HG02852 (cell line): ENCODE data around the gene PPOX.

Source experiments
- ATAC-seq: cut with Tn5 transposase; IDR thresholded peaks from one replicate; pipeline ENCODE4 v1.9.1; 2021; ENCODE audit warnings: mild to moderate bottlenecking, moderate library complexity; ENCODE audit not compliant: unreplicated experiment

PPOX gene

DNA sequence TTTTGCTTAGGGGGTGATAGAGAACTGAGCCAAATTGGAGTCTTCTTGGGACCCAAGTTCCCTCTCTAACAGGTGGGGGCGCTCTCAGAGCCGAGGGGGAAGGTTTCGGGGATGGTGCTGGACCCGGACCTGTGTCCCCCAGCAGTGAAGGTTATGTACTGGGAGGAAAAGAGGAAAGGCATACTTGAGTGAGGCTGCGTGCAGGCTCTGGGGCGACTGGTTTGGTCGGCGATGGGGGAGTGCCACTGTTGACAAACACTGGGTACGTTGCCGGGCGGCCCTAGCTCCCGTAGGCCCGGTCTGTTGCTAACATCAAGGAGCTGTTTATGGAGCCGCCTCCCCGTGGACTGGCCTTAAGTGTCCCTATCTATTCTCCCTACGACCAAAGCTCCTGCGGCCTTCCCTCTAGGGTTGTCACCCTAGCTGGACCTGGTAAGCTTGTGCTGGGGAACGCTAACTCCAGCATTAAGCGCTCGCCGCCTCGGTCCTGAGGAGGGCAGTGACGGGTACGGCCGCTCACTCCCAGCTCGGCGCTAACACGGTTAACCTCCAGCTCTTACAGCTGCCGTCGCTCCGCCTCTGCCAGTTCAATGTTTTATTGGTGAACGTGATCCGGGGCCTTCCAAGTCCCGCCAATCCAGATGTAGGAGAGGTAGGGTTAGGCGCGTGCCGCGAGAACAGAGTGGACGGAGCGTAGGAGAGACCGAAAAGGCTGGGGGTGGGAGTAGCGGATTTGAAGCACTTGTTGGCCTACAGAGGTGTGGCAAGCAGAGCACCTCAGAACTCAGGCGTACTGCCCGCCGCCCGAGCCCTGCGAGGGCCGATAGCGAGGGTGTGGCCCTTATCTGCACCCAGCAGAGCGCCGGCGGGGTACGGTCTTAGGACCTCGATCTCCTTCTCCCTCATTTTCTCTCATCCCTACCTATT is at the start of gene PPOX:
TSS of gene PPOX (plus strand) at position 685 of the 927 bp plus-strand sequence. CDS start 422 bp downstream, outside the sequence.
- ATAC-seq, result peak; percentile 96

GRCh38 chr1:161117759-161118581 is 48.3 kb upstream of the PPOX start, which contains the start of the genes NIT1 and PFDN2:
Gene NIT1 (plus strand): TSS chr1:161118105. CDS start chr1:161118177, 72 bp downstream.
Gene PFDN2 (minus strand): TSS chr1:161118037. CDS start chr1:161118026, 11 bp downstream.
- ATAC-seq, result peak; percentile 77

DNA sequence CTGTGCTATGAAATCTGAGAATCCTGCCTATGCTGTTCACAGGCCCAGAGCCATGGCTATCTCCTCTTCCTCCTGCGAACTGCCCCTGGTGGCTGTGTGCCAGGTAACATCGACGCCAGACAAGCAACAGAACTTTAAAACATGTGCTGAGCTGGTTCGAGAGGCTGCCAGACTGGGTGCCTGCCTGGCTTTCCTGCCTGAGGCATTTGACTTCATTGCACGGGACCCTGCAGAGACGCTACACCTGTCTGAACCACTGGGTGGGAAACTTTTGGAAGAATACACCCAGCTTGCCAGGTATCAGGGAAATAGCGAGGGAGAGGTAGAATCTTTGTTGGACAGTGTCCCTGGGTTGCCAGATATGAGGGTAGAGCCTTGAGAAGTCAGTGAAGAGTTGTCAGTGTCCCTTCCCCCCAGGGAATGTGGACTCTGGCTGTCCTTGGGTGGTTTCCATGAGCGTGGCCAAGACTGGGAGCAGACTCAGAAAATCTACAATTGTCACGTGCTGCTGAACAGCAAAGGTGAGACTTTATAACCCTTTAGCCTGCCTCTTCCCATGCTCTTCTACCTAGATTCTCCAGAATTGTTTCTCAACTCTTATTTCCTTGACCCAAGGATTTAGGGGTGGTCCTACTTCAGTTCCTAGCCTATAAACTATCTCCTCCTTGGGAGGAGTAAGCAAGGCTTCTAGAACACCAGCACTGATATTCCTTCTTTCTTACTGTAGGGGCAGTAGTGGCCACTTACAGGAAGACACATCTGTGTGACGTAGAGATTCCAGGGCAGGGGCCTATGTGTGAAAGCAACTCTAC is 46.9 kb upstream of the PPOX start:
- ATAC-seq, result peak; percentile 42

GRCh38 chr1:161121042-161121650 is 45.1 kb upstream of the PPOX start:
- ATAC-seq, result no peak

- no peak for ATAC-seq
These were observed 44.4 kb upstream of the PPOX start for GRCh38 chr1:161121834-161122233.

DNA sequence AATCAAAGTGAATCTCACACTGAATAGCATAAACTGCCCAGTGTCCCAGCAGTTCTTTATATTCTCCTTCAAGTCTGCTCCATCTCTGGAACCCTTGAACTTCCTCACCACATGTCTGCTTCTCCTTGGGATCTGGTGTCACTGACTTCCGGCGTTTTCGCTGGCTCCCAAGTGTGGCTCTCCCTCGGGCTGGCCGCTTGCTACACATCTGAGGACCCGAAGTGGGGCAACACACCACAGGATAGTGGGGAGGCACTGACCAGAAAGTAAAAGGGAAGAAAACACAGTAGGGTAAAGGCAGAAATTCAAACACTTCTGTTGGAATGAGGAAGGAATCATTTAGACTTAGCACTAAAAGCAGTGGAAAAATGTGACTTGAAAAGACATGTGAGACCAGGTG is 43.3 kb upstream of the PPOX start:
- ATAC-seq, result no peak

GRCh38 chr1:161127649-161128048 is 38.6 kb upstream of the PPOX start:
- no peak for ATAC-seq

DNA sequence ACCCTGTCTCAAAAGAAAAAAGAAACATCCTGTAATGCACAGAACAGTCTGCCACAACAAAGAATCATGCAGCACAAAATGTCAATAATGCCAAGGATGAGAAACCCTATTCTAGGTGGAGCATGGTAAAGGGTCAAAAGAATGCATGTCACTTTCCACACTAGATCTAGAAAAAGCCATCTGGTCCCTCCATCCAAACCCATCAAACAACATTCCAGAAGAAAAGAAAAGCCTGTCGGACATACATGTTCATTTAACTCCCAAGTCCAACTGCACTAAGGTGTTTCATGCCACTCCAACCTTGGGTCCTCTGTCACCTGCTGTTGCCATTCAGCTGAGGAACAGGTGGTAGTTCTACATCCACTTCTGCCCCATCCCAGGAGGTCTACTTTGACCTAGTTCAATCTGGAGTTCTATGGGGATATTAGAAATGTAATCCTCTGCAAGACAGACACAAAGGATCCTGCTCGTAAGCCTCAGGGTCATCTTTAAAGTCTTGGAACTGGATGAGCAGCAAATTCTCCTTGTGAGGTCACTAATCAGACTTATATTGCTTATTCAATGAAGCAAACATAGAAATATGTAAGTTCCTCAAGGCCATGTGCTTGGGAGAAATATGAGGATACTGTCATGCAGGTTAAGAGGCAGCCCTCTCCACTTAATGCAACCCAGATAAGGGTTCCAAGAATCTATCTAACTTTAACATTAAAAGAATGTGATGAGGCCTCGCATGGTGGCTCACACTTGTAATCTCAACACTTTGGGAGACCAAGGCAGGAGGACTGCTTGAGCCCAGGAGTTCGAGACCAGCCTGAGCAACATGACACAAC is 37.4 kb upstream of the PPOX start:
- no peak for ATAC-seq

DNA sequence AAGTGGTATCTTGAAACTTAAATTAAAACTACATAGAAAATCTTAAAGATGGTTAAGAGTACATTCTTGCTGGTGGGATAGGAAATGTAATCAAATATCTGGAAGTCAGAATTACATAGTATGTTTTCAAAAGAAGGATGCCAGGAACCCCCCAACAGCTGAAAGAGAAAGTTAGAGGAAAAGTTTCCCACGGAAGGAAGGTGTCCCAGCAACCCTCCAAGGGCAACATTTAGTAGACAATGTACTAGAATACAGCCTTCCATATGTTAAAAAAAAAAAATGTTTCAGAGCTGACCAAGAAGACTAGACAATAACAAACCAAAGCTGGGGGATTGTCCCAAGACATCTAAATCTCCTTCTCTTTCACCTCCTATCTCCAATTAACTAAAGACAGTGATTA is 36.0 kb upstream of the PPOX start:
- ATAC-seq, result no peak

DNA sequence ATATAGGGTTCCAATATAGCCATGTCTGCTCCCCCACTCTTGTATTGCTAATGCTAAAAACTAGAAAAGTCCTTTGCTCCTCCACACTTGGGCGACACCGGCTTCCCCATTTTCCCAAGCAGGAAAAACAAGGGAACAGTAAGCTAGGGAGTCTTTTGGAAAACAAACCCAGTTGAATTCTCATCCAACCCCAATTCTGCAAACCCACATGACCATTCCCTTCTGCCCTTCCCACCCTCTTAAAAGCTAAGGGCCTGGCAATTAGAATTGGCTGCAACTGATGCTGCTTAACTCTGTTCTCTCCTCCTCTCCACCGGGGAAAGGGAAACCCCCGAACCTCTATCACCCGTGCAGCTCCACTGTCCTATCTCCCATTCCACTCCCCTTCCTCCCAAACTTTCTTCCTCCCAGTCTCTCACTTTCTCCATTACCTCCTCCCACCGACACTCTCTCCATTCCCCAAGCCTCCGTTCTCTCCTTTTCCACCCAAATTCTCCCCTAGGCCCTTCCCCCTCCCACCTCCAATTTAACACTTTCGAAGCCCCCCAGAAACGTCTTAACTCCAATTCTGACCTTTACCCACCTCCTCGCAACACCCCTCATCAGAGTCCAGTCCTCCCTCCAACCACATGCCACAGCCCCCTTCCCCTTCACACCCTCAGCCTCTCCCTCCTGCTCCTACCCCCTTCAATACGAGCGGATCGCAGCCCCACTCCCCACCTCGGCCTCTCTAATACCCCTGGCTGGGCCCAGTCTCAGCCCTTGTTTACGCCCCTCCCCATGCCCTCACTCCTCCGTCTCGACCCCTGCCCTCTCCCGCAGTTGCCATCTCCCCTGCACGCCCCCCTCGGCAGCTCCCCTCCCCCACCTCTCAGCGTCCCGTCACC is 34.5 kb upstream of the PPOX start:
- no peak for ATAC-seq

DNA sequence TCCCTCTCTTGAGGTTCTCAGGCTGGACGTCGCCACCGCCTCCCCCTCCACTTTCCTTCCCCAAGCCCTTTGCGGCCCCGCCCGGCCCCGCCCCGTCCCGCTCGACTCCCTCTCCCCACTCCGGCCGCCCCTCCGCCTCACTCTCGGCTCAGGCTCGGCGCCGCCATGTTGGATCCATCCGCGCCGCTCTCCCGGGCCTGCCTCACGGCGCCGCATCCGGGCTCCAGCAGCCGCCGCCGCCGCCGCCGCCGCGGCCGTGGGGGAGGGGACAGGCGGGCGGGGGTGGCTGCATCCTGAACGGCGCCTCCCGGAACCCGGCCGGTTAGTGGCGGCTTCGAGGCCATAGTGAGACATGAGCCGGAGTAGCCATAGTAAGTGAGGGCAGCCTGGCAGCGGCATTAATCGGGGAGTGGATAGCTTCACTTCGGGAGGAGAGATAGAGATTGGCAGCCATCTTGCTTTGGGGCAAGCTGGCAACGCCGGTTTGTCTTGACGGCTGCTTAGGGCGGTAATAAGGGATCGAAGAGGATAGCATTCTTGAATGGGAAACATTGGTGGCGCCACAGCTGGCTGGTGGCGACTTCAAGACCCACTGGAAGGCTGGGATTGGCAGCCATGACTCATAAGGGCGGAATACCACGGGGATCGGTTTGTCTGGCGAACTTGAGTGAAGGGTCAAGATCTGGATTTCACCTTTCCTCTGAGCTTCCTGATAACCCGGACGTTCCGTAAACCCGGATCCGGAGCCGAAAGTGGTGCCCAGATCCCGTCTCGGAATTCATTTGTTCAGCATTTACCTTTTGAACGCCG is 33.6 kb upstream of the PPOX start, which contains the start of gene DEDD:
TSS of gene DEDD (minus strand) at position 258 of the 810 bp plus-strand sequence. CDS start 8,205 bp downstream, outside the sequence.
- peak; percentile 92 for ATAC-seq

GRCh38 chr1:161133220-161133740 is 32.9 kb upstream of the PPOX start:
- ATAC-seq, result no peak

DNA sequence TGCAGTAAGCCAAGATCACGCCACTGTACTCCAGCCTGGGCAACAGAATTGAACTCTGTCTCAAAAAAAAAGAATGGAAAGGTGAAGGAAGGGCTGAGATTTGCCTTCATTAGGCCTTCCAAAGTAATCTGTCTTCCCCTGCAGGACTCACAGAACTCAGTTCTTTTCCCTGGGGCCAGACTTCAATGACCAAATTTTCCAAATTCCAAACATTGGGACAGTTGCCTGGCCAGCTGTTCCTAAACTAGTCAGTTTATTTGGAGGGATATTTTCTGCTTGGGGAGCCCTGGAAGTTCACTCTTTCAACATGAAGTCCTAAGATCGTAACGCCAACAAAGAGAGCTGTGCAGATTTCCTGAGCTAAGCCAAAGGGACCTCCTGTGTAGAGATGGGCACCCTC is 28.3 kb upstream of the PPOX start:
- ATAC-seq, result no peak

DNA sequence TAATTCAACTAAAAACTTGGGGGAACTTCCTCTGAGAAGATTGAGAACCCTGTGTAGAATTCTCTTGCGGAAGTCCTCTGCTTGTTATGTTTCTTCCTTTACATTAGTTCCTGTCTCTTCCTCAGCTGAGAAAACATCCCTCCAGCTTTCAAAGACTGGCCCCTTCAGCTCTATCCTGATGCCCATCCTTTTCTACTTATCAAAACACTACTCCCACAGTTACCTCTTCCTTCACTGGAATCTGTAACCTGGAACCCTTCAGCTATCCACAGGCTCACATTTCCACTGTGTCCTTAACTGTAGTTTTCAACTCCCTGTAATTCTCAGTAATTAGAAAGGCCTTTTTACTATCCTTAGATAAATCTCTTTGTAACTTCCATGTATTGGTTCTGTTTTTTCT is 27.8 kb upstream of the PPOX start:
- ATAC-seq, result no peak

DNA sequence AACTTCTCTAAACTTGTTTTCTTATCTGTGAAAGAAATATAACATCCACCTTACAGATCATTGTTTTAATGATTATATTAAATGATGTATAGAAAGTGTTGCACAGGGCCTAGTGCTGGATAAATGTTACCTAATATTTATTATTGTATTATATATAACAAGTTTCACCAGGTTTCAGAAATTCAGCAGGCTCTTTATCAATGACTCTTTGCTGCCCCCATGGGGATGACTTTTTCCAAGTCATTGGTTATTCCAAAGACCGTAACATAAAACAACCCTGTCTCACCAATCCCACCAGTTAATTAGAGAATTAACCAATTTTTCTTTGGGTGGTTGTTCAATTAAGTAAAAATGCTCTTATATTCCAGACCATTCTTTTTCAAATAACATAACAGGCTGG is 26.5 kb upstream of the PPOX start:
- ATAC-seq, result no peak

GRCh38 chr1:161140755-161141400 is 25.3 kb upstream of the PPOX start:
- no peak for ATAC-seq

DNA sequence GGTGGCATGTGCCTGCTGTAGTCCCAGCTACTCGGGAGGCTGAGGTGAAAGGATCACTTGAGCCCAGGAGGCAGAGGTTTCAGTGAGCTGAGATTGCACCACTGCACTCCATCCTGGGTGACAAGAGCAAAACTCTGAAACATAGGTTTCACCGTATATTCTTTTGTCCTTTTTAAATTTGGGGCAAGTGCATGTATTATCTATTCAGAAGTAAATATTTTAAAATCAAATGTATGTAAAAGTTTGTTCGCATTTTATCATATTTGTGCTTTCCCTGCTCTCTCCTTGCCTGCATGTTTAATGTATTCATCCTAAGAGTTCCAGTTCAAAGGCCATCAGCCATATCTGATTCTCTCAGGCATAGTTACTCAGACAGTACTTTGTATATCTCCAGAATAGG is 20.4 kb upstream of the PPOX start:
- ATAC-seq, result no peak
